ENCODE measurements around the gene C17orf50.

C17orf50 gene

GRCh38 chr17:35733366-35733765, 27.3 kb upstream of the C17orf50 start:
- no peak overlapping the region for H3K4me3 ChIP-seq (ENCODE audit: low read depth, low read length)
- no peak for DNase-seq (ENCODE audit: low read depth)
- TF ChIP-seq, protein P1, sequence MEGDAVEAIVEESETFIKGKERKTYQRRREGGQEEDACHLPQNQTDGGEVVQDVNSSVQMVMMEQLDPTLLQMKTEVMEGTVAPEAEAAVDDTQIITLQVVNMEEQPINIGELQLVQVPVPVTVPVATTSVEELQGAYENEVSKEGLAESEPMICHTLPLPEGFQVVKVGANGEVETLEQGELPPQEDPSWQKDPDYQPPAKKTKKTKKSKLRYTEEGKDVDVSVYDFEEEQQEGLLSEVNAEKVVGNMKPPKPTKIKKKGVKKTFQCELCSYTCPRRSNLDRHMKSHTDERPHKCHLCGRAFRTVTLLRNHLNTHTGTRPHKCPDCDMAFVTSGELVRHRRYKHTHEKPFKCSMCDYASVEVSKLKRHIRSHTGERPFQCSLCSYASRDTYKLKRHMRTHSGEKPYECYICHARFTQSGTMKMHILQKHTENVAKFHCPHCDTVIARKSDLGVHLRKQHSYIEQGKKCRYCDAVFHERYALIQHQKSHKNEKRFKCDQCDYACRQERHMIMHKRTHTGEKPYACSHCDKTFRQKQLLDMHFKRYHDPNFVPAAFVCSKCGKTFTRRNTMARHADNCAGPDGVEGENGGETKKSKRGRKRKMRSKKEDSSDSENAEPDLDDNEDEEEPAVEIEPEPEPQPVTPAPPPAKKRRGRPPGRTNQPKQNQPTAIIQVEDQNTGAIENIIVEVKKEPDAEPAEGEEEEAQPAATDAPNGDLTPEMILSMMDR (IDR thresholded peaks at IDR 0.05; ENCODE audit: insufficient read depth, low read depth, low read length, missing control alignments) = no peak

DNA sequence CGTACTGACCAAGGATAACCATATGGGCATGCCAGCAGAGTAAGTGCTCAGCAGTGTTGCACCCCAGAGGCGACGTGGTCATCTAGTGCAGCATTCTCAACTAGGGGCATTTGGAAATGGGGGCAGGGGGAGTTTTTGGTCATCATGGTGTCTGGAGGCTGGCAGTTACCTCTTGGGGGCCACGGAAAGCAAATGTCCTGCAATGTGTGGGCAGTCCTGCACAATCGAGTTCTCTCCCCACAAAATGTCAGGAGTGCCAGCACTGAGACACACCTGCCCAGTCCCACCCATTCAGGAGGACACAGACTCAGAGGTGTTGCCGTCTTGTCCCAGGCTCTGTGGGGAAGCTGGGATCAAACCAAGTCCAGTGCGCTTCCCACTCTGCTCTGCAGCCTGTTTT, 26.3 kb upstream of the C17orf50 start:
- no peak for DNase-seq (ENCODE audit: low read depth)
- H3K4me3 ChIP-seq (ENCODE audit: low read depth, low read length) = no peak overlapping the region
- TF ChIP-seq, protein P1 (IDR thresholded peaks at IDR 0.05; ENCODE audit: insufficient read depth, low read depth, low read length, missing control alignments) = no peak

DNA sequence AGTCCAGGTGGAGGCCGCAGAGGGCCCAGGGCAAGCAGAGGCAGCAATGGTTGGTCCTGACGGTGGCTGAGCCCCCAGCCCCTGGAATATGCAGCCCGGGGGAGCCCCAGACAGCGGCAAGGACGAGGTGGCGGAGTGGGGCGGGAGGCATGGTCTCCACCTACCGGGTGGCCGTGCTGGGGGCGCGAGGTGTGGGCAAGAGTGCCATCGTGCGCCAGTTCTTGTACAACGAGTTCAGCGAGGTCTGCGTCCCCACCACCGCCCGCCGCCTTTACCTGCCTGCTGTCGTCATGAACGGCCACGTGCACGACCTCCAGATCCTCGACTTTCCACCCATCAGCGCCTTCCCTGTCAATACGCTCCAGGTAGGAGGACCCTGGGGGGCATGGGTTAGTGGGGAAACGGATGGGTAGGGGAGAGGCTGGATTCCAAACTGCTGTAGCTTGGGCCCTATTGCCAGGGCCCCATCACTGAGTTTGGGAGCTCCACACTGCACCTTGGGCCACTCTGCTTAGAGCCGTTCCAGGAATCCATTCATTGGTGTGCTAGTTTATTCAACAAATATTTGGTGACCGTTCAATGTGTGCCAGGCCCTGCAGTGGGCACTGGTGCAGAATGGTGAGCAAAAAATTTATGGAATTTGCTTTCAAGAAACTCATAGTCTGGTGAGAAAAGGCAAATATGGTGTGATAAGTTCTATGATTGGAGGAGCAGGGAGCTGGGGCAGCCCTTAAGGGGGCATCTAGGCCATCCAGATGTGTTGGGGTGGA, 25.5 kb upstream of the C17orf50 start:
- H3K4me3 ChIP-seq (ENCODE audit: low read depth, low read length) = no peak overlapping the region
- TF ChIP-seq, protein P1 (IDR thresholded peaks at IDR 0.05; ENCODE audit: insufficient read depth, low read depth, low read length, missing control alignments) = no peak
- DNase-seq (ENCODE audit: low read depth) = no peak

DNA sequence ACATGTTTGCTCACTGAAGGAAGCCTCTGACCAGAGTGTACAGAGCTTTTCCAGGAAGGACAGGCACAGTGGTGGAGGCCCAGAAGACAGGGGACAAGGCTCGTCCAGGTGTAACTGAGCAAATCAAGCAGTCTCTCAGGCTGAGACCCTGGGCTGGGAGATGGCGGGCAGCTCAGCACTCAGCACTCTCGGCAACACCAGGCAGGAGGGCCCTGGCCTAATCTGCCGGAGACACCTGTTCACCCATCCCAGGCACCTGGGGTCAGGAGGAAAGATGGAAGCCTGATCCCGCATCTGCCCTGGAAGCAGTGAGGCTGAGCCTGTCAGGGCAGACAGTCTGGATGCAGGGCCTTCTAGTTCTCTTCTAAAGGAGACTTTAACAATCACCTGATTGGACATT, 24.5 kb upstream of the C17orf50 start:
- TF ChIP-seq, protein P1 (IDR thresholded peaks at IDR 0.05; ENCODE audit: insufficient read depth, low read depth, low read length, missing control alignments) = no peak
- no peak overlapping the region for H3K4me3 ChIP-seq (ENCODE audit: low read depth, low read length)
- no peak for DNase-seq (ENCODE audit: low read depth)

DNA sequence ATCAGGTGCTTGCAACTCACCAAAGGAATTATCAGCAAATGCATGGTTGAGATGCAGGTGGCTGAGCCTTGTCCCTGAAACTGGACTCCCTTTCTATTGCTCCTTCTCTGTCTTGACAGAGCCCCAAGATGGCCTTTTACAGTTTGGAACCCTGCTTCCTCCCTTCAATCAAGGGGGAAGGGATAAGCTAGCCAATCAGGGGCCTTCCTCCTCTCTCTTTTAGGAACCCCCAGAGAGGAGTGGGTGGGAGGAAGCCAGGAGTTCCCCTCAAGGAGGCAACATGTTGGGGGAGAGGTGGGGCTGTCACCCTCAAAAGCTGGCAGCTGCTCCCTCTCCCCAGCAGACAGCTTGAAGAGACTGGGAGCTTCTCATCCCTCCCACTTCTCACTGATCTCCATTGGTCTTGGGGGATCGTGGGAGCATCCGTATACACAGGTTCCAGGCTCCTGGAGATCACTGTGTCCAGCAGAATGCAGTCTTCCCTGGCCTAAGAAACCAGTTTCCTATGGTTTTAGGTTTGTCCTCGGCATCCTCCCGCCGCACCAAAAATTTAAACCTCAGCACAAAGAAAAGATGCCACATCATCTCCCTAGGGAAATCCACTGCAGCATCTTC, 22.1 kb upstream of the C17orf50 start:
- TF ChIP-seq, protein P1 (IDR thresholded peaks at IDR 0.05; ENCODE audit: insufficient read depth, low read depth, low read length, missing control alignments) = no peak
- no peak overlapping the region for H3K4me3 ChIP-seq (ENCODE audit: low read depth, low read length)
- no peak for DNase-seq (ENCODE audit: low read depth)

GRCh38 chr17:35740216-35740615, 20.5 kb upstream of the C17orf50 start:
- H3K4me3 ChIP-seq (ENCODE audit: low read depth, low read length) = no peak overlapping the region
- TF ChIP-seq, protein P1 (IDR thresholded peaks at IDR 0.05; ENCODE audit: insufficient read depth, low read depth, low read length, missing control alignments) = no peak
- no peak for DNase-seq (ENCODE audit: low read depth)

All from GM12865 (cell line).